ENCODE measurements around the gene FHAD1. TPM values are rescaled to one million over a fixed set of nuclear protein-coding genes. Genes with fewer than 3 reads are reported as not detected.

The FHAD1 gene
- total RNA-seq, 1 experiment from 2014 or later: 3.5 TPM

- ChIA-PET POLR2A (no interaction called here), CTCF (no interaction called here), RAD21 (ENCODE audit: low non-redundant PET in 1 of 2, low total read pairs in 2 of 2, uncharacterized antibody in 2 of 2, unreplicated experiment in 2 of 2) (no interaction called here)
- H3K27ac ChIP-seq (ENCODE audit: low read depth, low read length): no peak overlapping the region
- no TSS peak for BruUV-seq (replicated peaks)
- H3K4me3 ChIP-seq (replicated peaks in 1 of 2; ENCODE audit: low read depth in 1 of 2, low read length in 2 of 2): no peak overlapping the region
- H3K4me1 ChIP-seq (ENCODE audit: control insufficient read depth in 1 of 2, insufficient read depth in 2 of 2, low read length in 2 of 2): peaks cover 11 to 41% of the 10 kb centered on the region in 2 experiments
- H3K36me3 ChIP-seq (ENCODE audit: control insufficient read depth in 1 of 2, insufficient read depth in 2 of 2, low read length in 2 of 2): 0 out of 4 replicates have a peak, but pooled peaks cover 0 to 5% of the 10 kb centered on the region in 2 experiments
- no peak overlapping the region for H3K9ac ChIP-seq (ENCODE audit: low read length)
- no peaks in the 10 kb centered on the region for H3K9me2 ChIP-seq (ENCODE audit: insufficient read depth)
- no peak overlapping the region for H2AFZ ChIP-seq (ENCODE audit: low read depth, low read length, poor library complexity, severe bottlenecking)
- DNase-seq (ENCODE audit: low read depth, low spot score) (no peak), ATAC-seq (peak; percentile 36; the same call in 1 of the 2 replicates)
- no peak for TF ChIP-seq ZNF274 (IDR thresholded peaks at IDR 0.05; ENCODE audit: low read depth, low read length)
- H4K20me1 ChIP-seq (ENCODE audit: insufficient read depth): no peaks in the 10 kb centered on the region
- intact Hi-C loops (cut with micrococcal nuclease): no loop called here
- 0 out of 2 replicates have a peak overlapping the region, but pooled peaks have one; percentile 9 for H3K4me2 ChIP-seq (ENCODE audit: low read length)
- H3K27me3 ChIP-seq (ENCODE audit: insufficient read depth, low read length): no peaks in the 10 kb centered on the region
- H3K9me3 ChIP-seq (ENCODE audit: control insufficient read depth in 1 of 2, insufficient read depth in 1 of 2, low read depth in 1 of 2, low read length in 2 of 2): no peaks in the 10 kb centered on the region
- peaks cover 87% of the 10 kb centered on the region for H3K79me2 ChIP-seq (ENCODE audit: insufficient read depth, low read length)
Observed at GRCh38 chr1:15206418-15207030, 40.5 kb upstream of the FHAD1 start.

GRCh38 chr1:15207031-15207828, 39.8 kb upstream of the FHAD1 start:
- intact Hi-C loops (cut with micrococcal nuclease): no loop called here
- ATAC-seq (no peak), DNase-seq (ENCODE audit: low read depth, low spot score) (no peak)
- no peak for TF ChIP-seq RAD21 (IDR thresholded peaks at IDR 0.05; ENCODE audit: low read depth)
- TF ChIP-seq EZH2phosphoT487 (IDR thresholded peaks at IDR 0.05; ENCODE audit: borderline replicate concordance): no peak
- TF ChIP-seq MAX (IDR thresholded peaks at IDR 0.05): no peak
- TF ChIP-seq EGR1 (IDR thresholded peaks at IDR 0.05; ENCODE audit: low read depth): no peak
- TF ChIP-seq SRF (IDR thresholded peaks at IDR 0.05; ENCODE audit: low read depth): no peak
- no peak for TF ChIP-seq ZNF274 (IDR thresholded peaks at IDR 0.05; ENCODE audit: low read depth, low read length)
- ChIA-PET RAD21 (ENCODE audit: low non-redundant PET in 1 of 2, low total read pairs in 2 of 2, uncharacterized antibody in 2 of 2, unreplicated experiment in 2 of 2) (no interaction called here), POLR2A (no interaction called here), CTCF (no interaction called here)
- BruUV-seq (replicated peaks): no TSS peak
- Histone ChIP-seq H3K27me3 (ENCODE audit: insufficient read depth, low read length) (no peaks in the 10 kb centered on the region), H3K79me2 (ENCODE audit: insufficient read depth, low read length) (peaks cover 87% of the 10 kb centered on the region), H2AFZ (ENCODE audit: low read depth, low read length, poor library complexity, severe bottlenecking) (no peak overlapping the region), H3K9me2 (ENCODE audit: insufficient read depth) (no peaks in the 10 kb centered on the region), H3K9ac (ENCODE audit: low read length) (no peak overlapping the region), H3K4me2 (ENCODE audit: low read length) (no peak overlapping the region), H3K4me3 (replicated peaks in 1 of 2; ENCODE audit: low read depth in 1 of 2, low read length in 2 of 2) (no peak overlapping the region), H4K20me1 (ENCODE audit: insufficient read depth) (no peaks in the 10 kb centered on the region), H3K4me1 (ENCODE audit: control insufficient read depth in 1 of 2, insufficient read depth in 2 of 2, low read length in 2 of 2) (peaks cover 5 to 34% of the 10 kb centered on the region in 2 experiments), H3K9me3 (ENCODE audit: control insufficient read depth in 1 of 2, insufficient read depth in 1 of 2, low read depth in 1 of 2, low read length in 2 of 2) (no peaks in the 10 kb centered on the region), H3K27ac (ENCODE audit: low read depth, low read length) (no peak overlapping the region), H3K36me3 (ENCODE audit: control insufficient read depth in 1 of 2, insufficient read depth in 2 of 2, low read length in 2 of 2) (0 out of 4 replicates have a peak, but pooled peaks cover 0 to 5% of the 10 kb centered on the region in 2 experiments)

Data from HCT116 (cell line).